A673 (cell line): ENCODE measurements around the gene PLEKHA6.

Source experiments
- CTCF ChIP-seq: fragments of 300-800, 200-600 bp; sonication (generic); conservative IDR thresholded peaks from 2 replicates; pipeline ENCODE4 v1.5.1; 2017; ENCODE audit warnings: low read depth, mild to moderate bottlenecking, antibody characterized with exemption, low read length, moderate library complexity, mixed read lengths
- EZH2 ChIP-seq: fragments of 200-600 bp; sonication (generic); IDR thresholded peaks from 2 replicates; pipeline ENCODE4 v1.6.1; 2017; ENCODE audit warnings: borderline replicate concordance, low read depth, mild to moderate bottlenecking, mixed read lengths, antibody characterized with exemption, low read length; ENCODE audit not compliant: poor library complexity, severe bottlenecking

GRCh38 chr1:204280099-204280961 is 79.4 kb downstream of the PLEKHA6 start:
- TF ChIP-seq CTCF, result no peak
- TF ChIP-seq EZH2, result no peak
